GM18951 (cell line): ENCODE results near the gene GALE.

Experiments
- POLR2A ChIP-seq: IDR thresholded peaks from 4 replicates; pipeline ENCODE4 v1.6.1; 2011; ENCODE audit warnings: mild to moderate bottlenecking; ENCODE audit not compliant: insufficient read length, insufficient read depth; ENCODE audit errors: extremely low read depth
- in situ Hi-C: fragments of 300-500 bp; cut with MboI; formaldehyde crosslinking; loops from one replicate; pipeline ENCODE4 v1.12.0; 2022; ENCODE audit warnings: low sequenced_read_pairs, mixed read lengths, inconsistent platforms; ENCODE audit not compliant: unreplicated experiment

GALE gene

GRCh38 chr1:23825076-23825761 lies 24.7 kb upstream of the GALE start, which contains the start of gene HMGCL:
Gene HMGCL (minus strand): TSS chr1:23825429. CDS start chr1:23825415, 14 bp downstream.
- in situ Hi-C loops = no loop called here
- TF ChIP-seq POLR2A = peak; percentile 94

- TF ChIP-seq POLR2A = no peak
- in situ Hi-C loops = no loop called here
These were observed 24.1 kb upstream of the GALE start for GRCh38 chr1:23824711-23825075.

DNA sequence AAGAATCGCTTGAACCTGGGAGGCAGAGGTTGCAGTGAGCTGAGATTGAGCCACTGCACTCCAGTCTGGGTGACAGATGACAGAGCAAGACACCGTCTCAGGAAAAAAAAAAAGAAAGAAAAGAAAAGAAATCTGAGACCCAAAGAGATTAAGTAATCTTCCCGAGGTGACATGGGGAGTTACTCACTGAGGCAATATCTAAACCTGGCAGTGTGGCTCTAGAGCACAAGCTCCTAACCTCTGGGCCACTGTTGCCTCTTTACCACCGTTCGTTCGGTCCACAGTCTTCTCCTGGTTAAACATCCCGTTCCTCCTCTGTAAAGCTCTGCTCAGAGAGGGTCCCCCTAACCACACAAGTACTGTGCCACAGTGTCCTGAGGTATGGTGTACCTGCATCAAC lies 23.2 kb upstream of the GALE start:
- no peak for TF ChIP-seq POLR2A
- in situ Hi-C loops = no loop called here

DNA sequence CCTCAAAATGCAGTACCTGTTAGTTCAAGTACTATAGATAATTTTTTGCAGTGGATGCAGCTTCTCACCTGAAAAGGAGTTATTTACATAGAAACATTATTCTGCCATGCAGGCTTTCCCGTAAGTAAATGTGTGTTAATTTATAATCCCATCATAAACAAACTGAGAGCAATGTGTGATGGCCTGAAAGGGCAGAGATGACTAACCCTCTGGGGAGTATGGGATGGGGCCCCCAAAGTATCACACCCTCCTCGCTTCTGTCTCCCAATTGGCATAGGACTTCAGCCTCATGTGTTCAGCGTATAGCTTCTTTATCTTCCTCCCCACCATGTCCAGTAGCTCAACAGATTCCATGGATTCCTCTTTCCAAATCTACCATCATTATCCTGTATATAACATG lies 17.1 kb upstream of the GALE start:
- in situ Hi-C loops = loop anchor here (10.0 kb wide), 1 partner anchor 47 kb away; the partner anchor contains the start of gene FUCA1
- no peak for TF ChIP-seq POLR2A

- in situ Hi-C loops = loop anchor here (10.0 kb wide), 1 partner anchor 48 kb away; the partner anchor contains the start of gene FUCA1
- no peak for TF ChIP-seq POLR2A
These were observed 16.4 kb upstream of the GALE start for GRCh38 chr1:23816906-23817305.

- in situ Hi-C loops = loop anchor here (10.0 kb wide), 1 partner anchor 48 kb away; the partner anchor contains the start of gene FUCA1
- TF ChIP-seq POLR2A = no peak
These were observed 15.8 kb upstream of the GALE start for GRCh38 chr1:23816361-23816760.

- TF ChIP-seq POLR2A = no peak
- in situ Hi-C loops = loop anchor here (10.0 kb wide), 1 partner anchor 51 kb away; the partner anchor contains the start of gene FUCA1
These were observed 13.5 kb upstream of the GALE start for GRCh38 chr1:23814016-23814415.

DNA sequence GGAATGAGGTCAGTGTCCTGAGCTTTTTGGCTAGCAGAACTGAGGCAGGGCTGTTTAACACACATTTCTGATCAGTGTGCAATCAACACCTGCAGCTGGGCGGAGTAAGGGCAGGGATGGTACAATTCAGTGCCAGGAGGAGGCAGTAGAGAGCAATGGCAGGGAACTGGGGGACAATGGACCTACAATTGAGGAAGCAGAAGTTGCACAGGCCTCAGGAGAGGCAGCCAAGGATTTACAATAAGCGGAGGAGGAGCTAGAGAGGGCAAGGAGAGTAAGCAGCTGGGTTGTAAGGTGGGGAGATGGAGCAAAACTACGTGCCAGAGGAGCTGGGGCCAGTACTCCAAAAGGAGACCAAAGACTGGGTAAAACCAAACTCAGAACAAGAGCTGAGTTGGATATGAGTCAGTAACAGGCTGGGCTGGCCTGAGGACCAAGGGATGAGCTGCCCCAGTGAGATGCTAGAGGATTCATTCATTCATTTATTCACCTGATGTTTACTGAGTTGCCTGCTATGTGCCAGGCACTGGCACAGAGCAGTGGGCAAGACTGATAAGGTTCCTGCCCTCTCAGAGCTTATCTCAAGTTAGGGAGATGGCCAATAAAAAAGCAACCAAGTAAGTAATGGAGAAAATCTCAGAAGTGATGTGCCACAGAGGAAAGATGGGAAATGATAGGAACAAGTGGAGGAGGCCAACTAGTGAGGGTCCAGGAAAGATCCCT lies 10.4 kb upstream of the GALE start:
- no peak for TF ChIP-seq POLR2A
- in situ Hi-C loops = loop anchor here (10.0 kb wide), 1 partner anchor 54 kb away; the partner anchor contains the start of gene FUCA1

GRCh38 chr1:23809751-23810171 lies 9.2 kb upstream of the GALE start:
- in situ Hi-C loops = loop anchor here (10.0 kb wide), 2 partner anchors 55 to 105 kb away; partner anchors contain the start of genes CNR2 and FUCA1
- TF ChIP-seq POLR2A = no peak

DNA sequence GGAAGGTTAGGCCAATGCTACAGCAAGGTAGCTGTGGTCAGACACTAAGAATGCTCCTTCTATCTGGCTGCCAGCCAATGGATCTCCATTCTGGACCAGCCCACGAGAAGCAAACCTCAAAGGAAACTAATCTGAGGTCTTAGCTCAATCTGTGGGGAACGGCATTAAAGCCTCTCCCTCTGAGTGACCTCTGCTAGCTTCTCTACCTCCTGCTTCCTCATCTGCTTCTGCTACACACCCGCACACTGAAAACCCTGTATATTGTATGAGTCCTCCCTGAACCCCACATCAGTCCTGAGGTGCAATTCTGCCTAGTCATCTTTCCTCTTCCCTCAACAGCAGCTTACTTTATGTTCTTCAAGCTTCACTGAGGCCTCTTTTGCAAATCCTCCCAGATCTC lies 6.9 kb upstream of the GALE start:
- in situ Hi-C loops = loop anchor here (10.0 kb wide), 1 partner anchor 107 kb away; the partner anchor contains the start of gene CNR2
- no peak for TF ChIP-seq POLR2A

DNA sequence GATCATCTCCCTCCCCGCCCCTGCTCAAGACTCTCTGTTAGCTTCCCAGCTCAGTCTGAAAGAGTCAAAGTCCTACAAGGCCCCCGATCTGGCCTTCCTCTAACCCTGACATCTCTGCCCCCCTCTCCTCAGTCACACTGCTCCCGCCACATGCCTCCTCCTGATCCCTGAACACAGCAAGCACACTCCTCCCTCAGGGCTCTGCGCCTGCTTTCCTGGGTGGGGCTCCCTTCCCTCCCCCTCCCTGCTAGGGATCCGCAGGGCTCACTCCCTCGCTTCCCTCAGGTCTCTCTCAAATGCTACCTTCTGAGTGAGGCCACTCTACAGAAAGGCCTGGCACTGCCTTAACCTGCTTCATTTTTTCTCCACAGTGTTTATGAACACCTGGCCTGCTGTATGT lies 5.7 kb upstream of the GALE start:
- in situ Hi-C loops = loop anchor here (10.0 kb wide), 1 partner anchor 109 kb away; the partner anchor contains the start of gene CNR2
- TF ChIP-seq POLR2A = no peak

GRCh38 chr1:23805025-23805424 lies 4.5 kb upstream of the GALE start:
- TF ChIP-seq POLR2A = no peak
- in situ Hi-C loops = loop anchor here (10.0 kb wide), 1 partner anchor 110 kb away; the partner anchor contains the start of gene CNR2

DNA sequence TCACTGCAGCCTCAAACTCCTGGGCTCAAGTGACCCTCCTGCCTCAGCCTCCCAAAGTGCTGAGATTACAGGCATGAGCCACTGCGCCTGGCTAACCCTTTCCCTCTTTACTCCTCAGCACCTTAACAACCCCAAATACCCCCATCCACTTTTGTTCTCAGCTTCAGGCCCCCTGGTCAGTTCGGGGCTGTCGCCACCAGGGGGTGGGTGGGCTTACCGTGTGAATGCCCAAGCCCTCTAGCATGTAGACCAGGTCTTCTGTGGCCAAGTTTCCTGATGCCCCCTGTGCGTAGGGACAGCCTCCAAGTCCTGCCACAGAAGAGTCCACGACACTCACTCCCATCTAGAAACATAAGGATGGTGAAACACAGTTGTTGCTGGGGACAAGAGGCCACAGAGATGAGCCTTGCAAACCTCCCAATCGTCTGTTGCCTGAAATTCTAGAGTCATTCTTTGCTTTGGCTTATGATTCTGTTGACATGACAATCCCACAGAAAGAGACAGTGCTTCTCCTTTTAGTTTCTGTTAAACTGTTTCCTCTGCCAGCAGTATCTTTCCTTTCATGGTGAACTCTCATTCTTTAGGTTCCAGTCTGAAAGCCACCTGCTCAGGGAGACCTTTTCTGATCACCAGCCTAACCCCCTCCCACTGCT lies 3.8 kb upstream of the GALE start:
- TF ChIP-seq POLR2A = no peak
- in situ Hi-C loops = loop anchor here (10.0 kb wide), 1 partner anchor 110 kb away; the partner anchor contains the start of gene CNR2
